ENCODE measurements around the gene PDE3A. TPM values are rescaled to one million over a fixed set of nuclear protein-coding genes. Genes with fewer than 3 reads are reported as not detected.

The PDE3A gene
- total RNA-seq, 1 donor from 2014 or later = 27.9 TPM

DNA sequence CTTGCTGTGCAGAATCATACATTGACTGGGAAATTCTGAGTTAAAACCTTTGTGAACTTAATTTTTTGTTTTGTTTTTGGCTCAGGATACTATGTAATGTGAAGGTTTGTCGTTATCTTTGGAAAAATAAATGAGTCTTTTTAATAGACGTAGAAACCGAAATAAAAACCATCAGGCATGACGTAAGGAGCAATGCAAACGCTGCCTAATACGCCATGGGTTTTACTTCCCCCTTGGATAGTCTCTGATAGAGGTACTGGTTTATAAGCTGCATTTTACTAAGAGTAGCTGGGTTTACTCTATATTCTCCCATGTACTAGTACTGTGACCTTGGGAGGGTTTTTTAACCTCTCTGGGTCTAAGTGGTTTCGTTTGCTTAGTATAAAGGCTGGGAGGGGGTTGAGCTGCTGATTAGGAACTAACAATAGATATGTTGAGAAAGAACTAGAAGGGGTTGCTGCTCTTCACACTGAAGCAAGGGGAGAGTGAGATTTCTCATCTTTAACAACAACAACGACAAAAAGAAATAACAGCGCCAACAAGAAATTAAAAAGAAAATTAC lies 260.0 kb downstream of the PDE3A start:
- Mint-ChIP-seq H3K4me3 (ENCODE audit: unreplicated experiment) (no peak overlapping the region), H3K36me3 (ENCODE audit: low read depth) (peaks cover 3% of the 10 kb centered on the region), H3K9me3 (ENCODE audit: low read depth) (no peaks in the 10 kb centered on the region), H3K27me3 (ENCODE audit: low read depth) (no peaks in the 10 kb centered on the region), H3K27ac (ENCODE audit: unreplicated experiment) (peak overlapping the region; percentile 6), H3K4me1 (ENCODE audit: low read depth) (peaks cover 42% of the 10 kb centered on the region)
- TF ChIP-seq, protein P1, sequence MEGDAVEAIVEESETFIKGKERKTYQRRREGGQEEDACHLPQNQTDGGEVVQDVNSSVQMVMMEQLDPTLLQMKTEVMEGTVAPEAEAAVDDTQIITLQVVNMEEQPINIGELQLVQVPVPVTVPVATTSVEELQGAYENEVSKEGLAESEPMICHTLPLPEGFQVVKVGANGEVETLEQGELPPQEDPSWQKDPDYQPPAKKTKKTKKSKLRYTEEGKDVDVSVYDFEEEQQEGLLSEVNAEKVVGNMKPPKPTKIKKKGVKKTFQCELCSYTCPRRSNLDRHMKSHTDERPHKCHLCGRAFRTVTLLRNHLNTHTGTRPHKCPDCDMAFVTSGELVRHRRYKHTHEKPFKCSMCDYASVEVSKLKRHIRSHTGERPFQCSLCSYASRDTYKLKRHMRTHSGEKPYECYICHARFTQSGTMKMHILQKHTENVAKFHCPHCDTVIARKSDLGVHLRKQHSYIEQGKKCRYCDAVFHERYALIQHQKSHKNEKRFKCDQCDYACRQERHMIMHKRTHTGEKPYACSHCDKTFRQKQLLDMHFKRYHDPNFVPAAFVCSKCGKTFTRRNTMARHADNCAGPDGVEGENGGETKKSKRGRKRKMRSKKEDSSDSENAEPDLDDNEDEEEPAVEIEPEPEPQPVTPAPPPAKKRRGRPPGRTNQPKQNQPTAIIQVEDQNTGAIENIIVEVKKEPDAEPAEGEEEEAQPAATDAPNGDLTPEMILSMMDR (IDR thresholded peaks at IDR 0.05) = no peak
- no peak for DNase-seq (ENCODE audit: low spot score)

DNA sequence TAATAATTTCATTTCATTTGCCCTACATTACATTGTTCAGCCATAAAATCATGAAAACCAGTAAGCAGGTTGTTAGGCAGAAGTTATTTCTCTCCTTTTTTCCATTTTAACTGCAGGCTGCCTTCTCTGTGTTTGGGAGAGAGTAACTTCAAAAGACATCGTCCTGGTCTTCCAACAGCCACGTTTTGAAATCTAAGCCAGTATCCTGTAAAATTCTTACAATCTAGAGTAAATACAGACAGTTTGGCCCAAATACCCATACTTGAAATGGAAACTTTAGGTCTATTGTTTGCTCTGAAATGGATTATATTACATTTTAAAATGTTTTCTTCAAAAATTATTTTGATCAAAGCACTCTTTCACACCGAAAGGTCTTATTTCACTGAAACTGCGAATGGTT lies 260.7 kb downstream of the PDE3A start:
- DNase-seq (ENCODE audit: low spot score) = no peak
- Mint-ChIP-seq H3K9me3 (ENCODE audit: low read depth) (no peaks in the 10 kb centered on the region), H3K36me3 (ENCODE audit: low read depth) (peaks cover 3% of the 10 kb centered on the region), H3K4me3 (ENCODE audit: unreplicated experiment) (no peak overlapping the region), H3K27ac (ENCODE audit: unreplicated experiment) (peak overlapping the region; percentile 73), H3K4me1 (ENCODE audit: low read depth) (peaks cover 42% of the 10 kb centered on the region), H3K27me3 (ENCODE audit: low read depth) (no peaks in the 10 kb centered on the region)
- TF ChIP-seq, protein P1 (IDR thresholded peaks at IDR 0.05) = no peak

DNA sequence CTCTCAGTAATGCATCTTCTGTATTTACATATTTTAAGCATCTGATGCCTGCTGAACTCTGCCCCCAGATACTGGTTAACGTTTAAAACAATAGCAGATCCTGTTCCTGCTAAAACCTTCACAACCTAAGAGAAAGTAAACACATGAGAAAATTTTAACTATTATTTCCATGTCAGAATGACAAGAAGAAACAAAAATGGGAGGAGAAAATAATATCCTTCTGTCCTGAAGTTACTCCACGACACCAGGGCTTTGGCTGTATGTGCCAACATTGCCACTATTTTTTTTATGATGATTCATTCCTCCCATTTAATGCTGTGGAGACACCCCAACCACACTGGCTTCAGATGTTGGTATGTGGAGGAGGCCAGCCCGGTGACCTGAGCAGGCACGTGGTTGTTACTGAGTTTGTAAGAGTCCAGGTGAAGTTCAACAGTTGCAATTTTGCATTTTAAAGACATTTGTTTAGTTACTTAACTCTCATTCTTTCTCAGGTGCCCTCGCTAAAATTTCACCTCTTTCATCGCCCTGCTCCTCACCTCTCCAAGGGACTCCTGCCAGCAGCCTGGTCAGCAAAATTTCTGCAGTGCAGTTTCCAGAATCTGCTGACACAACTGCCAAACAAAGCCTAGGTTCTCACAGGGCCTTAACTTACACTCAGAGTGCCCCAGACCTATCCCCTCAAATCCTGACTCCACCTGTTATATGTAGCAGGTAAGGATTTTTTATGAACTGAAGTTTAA lies 261.2 kb downstream of the PDE3A start:
- TF ChIP-seq, protein P1 (IDR thresholded peaks at IDR 0.05) = no peak
- Mint-ChIP-seq H3K4me3 (ENCODE audit: unreplicated experiment) (no peak overlapping the region), H3K27me3 (ENCODE audit: low read depth) (no peaks in the 10 kb centered on the region), H3K36me3 (ENCODE audit: low read depth) (peaks cover 4% of the 10 kb centered on the region), H3K27ac (ENCODE audit: unreplicated experiment) (peak overlapping the region; percentile 73), H3K4me1 (ENCODE audit: low read depth) (peaks cover 41% of the 10 kb centered on the region), H3K9me3 (ENCODE audit: low read depth) (no peaks in the 10 kb centered on the region)
- no peak for DNase-seq (ENCODE audit: low spot score)

DNA sequence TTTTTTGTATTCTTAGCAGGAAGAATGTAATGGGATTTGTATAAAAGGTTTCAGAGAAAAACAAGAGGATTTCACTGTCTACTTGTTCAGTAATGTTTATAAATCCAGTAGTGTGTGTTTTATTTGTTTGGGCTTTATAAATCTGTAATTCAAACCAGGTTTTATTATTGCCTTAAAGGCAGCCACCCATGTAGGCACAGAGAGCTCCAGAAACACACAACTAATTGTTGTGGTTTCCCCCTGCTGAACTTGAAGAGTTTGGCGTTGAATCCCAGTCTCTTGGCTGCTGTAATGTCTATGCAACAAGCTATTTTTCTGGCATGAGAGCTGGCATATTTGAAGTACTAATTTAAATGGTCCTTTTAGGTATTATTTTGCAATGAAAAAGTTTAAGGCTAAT lies 263.4 kb downstream of the PDE3A start:
- TF ChIP-seq, protein P1 (IDR thresholded peaks at IDR 0.05) = no peak
- DNase-seq (ENCODE audit: low spot score) = no peak
- Mint-ChIP-seq H3K27ac (ENCODE audit: unreplicated experiment) (no peak overlapping the region), H3K4me1 (ENCODE audit: low read depth) (peaks cover 28% of the 10 kb centered on the region), H3K27me3 (ENCODE audit: low read depth) (no peaks in the 10 kb centered on the region), H3K4me3 (ENCODE audit: unreplicated experiment) (no peak overlapping the region), H3K36me3 (ENCODE audit: low read depth) (peaks cover 10% of the 10 kb centered on the region), H3K9me3 (ENCODE audit: low read depth) (no peaks in the 10 kb centered on the region)

DNA sequence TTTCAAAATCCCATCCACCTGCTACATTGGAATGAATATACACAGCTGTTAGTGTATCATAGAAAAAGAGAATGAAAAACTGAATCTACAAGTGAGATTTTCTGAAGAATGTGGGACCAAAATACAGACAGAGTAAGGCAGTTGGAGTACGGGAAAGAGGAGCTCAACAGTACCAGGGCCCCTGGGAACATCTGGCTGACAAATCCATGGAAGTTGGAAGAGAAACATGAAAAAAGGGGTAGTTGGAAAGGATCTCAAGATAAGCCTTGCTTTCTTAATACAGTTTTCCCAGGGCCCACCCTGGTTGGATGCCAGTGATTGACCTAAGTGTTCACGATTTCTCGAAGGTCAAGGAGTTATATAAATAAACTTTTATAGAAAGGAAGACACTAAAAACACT lies 272.8 kb downstream of the PDE3A start:
- peaks cover 7% of the 10 kb centered on the region for H3K4me1 Mint-ChIP-seq (ENCODE audit: low read depth)
- DNase-seq (ENCODE audit: low spot score) = no peak
- H3K27me3 Mint-ChIP-seq (ENCODE audit: low read depth) = no peaks in the 10 kb centered on the region
- H3K9me3 Mint-ChIP-seq (ENCODE audit: low read depth) = no peaks in the 10 kb centered on the region
- H3K36me3 Mint-ChIP-seq (ENCODE audit: low read depth) = peaks cover 13% of the 10 kb centered on the region
- H3K4me3 Mint-ChIP-seq (ENCODE audit: unreplicated experiment) = no peak overlapping the region
- TF ChIP-seq, protein P1 (IDR thresholded peaks at IDR 0.05) = no peak
- no peak overlapping the region for H3K27ac Mint-ChIP-seq (ENCODE audit: unreplicated experiment)
